GM21717 (cell line): ENCODE results near the gene DENND4A.
"Not testable (repeated sequence)": the region's sequence is repeated elsewhere in the genome, so short reads cannot be mapped to it uniquely, and the experiment has no call there.

Experiments
- ATAC-seq: cut with Tn5 transposase; IDR thresholded peaks from one replicate; pipeline ENCODE4 v1.9.1; 2021; ENCODE audit warnings: mild to moderate bottlenecking, moderate library complexity; ENCODE audit not compliant: unreplicated experiment

The DENND4A gene

DNA sequence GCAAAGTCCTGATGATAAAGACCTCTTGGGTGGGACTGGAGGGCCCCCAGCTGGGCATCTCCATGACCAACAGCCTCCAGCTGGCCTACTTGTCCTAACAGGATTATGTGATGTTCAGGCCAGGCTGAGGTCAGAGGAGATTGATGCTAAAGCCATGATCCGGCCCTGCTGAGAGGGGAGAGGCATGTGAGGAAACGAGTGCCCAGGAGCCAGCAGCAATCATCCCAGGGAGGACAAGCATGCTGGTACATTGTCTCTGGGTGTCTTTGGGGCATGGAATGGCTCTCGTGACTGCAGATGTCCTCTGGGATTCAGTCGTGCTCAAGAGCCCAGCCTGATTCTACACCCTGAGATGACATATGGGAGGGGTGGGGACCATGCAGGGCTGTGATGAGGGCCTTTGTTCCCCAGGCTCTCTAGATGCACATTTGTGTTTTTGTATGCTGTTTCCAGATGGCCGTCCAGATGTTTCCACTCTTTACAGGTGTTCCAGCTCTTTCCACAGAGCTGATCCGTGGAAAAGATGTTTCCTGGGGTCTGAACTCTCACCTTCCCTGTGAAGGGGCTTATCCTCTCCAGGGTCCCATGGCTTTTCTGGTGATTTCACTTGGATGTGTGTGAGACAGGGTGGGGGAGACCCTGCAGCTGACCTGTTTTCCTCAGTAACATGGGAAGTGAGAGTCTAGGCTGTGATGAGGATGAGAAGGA, 150.2 kb downstream of the DENND4A start:
- no peak for ATAC-seq

DNA sequence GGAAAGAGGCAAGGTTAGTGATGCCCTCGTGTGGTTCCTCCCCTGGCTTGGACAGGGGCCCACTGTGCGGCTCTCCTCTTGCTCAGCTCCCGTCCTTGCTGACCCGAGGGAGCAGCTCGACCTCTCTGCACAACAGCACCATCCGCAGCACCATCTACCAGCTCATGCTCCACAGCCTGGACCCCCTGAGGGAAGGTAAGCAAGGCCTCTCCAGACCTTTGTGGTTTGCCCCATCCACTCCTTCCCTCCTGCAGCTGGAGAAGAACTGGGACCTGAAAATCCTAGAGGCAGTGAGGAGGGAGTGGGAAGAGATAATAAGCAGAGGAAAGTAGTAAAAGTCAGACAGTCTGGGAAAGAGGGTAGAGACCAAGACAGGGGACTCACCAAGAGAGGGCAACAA, 152.6 kb downstream of the DENND4A start:
- no peak for ATAC-seq

DNA sequence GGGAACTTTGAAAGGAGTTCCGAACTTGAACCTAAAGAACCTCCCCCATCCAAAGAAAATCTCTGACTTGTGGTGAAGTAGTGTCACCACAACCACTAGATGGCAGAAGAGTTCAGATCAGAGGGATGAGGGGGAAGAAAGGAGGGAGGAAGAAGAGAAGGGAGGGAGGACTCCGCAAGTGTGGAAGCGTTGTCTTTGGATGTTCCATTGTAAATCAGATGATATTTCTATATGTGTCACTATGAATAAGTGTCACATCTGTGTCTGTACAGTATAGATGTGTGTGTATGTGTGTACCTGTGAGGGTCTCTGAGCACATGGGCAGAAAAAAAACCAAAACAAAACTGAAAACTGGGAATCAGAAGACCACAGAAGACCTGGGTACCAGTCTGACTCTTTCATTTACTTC, 153.4 kb downstream of the DENND4A start:
- no peak for ATAC-seq

DNA sequence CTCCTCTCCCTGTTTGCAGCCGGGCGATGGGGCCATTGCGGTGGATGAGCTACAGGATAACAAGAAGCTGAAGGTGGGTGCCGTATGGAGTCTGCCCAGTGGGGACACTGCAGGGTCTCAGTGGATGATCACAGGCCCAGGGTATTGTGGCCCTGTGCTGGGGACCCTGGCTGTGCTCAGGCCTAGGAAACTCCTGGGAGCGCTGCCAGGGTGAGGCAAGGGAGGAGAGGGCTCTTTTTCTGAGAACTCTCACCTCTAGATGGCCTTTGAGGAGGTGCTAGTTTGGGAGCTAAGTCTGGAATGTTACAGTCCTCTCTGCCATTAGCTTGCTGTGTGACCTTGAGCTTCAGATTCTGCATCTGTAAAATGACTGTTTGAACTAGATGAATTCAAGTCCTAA, 154.0 kb downstream of the DENND4A start:
- no peak for ATAC-seq

DNA sequence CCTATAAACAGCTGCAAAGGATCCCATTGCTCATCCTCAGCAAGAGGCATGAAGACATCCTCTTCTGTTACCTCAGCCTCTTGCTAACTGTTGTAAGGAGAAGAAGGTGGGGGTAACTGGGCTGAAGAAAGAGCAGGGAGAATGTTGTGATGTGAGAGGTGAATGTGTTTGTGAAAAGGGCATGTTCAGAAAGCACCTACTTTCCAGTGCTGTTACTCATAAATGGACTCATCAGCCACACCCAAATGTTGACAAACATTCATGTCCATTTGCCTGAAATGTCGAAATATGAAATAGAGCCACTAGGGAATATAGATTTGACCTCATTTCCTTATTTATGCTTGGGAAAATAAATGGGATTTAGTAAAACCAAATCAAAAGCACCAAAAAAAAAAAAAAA, 157.7 kb downstream of the DENND4A start:
- no peak for ATAC-seq

DNA sequence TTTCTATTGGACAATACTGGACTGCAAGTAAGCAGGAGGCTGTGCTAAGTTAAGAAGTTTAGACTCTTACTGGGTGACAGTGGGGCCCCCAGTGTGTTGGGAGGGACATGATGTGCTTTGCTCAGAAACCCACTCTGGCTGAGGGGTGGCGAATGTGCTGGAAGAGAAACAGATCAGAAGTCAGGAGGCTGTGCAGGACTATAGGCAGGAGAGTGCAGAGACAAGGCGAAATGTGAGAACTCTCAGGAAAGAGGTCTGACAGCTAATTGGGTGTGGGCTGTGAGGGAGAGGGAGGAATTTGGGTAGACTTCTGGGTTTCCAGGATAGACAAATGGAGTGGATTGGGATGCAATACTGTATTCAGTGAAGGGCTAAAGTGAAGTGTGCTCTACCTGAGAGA, 158.3 kb downstream of the DENND4A start:
- ATAC-seq: no peak

DNA sequence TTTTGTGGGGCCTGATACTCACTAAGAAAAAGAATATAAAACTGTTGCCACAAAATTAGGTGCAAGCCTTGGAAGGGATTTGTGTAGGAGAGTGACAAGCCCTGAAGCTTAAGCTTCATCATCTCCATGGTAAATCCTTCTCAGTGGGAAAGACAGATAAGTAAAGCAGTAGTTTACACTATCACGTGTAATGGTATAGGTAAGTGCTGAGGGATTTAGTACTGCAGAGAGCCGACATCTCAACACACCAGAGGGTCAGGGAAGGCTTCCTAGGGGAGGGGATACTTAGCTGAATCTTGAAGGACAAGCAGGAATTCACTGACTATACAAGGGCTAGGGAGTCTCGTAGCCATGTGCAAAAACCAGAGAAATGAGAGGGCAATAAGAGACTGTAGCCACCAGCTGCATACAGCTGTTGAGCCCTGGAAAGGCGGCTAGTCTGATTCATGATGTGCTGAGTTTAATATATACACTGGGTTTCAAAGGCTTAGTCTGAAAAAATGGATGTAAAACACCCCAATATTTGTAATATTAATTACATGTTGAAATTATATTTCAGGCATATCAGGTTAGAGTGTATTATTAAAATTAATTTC, 159.2 kb downstream of the DENND4A start:
- ATAC-seq: no peak

DNA sequence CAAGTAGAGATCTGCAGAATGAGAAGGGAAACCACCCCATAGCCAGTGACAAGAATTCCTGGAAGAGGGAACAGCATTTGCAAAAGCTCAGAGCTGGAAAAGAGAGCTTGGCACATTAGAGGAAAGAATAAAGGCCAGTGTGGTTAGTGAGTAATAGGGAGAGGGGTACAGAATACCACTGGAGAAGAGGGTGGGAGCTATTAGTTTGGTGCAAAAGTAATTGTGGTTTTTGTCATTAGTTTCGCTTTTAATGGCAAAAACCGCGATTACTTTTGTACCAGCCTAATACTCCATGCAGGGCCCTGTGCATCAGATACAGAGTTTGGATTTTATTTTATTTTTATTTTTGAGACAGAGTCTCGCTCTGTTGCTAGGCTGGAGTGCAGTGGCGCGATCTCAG, 160.6 kb downstream of the DENND4A start:
- ATAC-seq: peak; percentile 43

DNA sequence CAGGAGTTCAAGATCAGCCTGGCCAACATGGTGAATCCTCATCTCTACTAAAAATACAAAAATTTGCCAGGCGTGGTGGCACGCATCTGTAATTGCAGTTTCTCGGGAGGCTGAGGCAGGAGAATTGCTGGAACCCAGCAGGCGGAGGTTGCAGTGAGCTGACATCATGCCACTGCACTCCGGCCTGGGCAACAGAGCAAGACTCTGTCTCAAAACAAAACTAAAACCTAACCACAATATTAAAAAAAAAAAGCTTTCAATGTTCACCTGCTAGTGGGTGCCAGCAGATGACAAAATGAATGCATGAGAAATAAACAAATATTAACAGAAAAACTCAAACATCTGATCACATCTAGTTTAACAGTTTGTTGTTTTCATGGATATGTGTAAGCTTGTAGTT, 161.3 kb downstream of the DENND4A start:
- no peak for ATAC-seq

DNA sequence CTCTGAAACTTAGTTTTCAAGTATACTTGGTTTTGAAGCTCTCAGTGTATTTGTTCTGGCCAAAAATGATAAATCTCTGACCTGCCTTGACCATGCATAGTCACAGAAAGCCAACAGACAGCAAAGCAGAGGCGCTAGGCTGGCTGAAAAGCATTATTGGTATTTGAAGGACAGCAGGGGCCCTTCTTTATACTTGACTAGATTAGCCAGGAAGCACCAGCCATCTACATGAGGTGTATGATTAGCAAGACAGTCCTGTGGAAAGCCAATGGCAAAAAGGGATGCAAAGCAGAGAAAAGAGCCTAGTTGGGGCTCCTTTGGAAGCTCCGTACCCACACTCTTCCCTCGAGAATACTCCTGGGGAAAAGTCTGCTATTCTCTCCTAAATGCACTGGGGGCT, 162.5 kb downstream of the DENND4A start:
- no peak for ATAC-seq

DNA sequence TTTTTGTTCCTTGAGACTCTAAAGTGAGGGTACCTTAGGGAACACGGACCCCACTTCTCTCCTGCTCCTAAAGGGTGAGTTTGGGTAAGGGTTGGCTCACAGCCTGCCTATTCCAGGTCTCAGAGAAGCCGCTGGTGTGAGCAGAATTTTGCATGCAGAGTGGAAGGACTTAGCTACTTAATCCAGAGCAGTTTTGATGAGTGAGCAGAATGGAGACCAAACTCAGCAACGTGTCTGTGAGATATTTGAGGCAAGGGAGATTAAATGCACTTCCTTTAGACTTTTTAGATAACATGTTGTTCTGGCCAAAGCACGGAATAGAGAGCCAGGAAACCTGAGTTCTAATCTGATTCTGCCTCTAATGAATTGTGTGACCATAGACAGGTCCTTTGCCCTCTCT, 165.2 kb downstream of the DENND4A start:
- ATAC-seq: no peak

DNA sequence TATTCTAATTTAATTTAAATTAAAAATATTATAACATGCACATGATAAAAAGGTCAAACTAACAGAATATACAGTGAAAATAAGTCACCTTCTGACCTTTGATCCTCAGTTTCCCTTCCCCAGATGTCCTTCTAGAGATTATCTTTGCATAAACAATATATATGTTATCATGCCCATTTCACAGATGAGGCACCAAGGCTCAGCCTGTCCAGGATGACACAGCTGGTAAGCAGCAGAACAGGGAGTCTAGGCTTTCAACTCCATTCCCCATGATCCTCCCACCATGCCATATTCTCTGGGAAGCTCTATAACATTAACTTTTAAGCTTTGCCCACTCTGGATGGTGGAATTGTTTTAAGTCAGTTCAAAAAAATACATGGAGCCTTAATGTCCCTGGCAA, 169.0 kb downstream of the DENND4A start:
- no peak for ATAC-seq

DNA sequence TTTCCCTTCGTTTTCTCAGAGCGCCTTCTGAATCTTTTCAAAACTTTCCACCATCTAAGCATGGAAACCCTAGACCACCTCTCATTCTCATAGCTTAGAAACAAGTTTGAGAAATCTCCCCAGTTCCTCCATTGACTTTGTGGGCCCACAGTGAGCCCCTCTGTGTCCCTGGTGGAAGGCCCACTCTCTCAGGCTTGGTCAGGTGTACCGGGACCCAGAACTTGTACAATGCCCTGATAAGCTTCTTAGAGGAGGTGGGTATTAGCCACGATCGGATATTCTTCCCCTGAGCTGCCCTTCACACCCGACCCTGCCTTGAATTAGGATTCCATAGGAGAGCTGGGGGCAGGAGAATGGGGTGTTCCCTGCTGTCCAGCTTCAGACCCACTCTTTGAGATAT, 170.5 kb downstream of the DENND4A start, which contains the start of gene SLC24A1:
Gene SLC24A1 (plus strand): TSS at position 301 of the 400 bp plus-strand sequence. CDS start 2,143 bp downstream, outside the sequence.
- ATAC-seq: no peak

DNA sequence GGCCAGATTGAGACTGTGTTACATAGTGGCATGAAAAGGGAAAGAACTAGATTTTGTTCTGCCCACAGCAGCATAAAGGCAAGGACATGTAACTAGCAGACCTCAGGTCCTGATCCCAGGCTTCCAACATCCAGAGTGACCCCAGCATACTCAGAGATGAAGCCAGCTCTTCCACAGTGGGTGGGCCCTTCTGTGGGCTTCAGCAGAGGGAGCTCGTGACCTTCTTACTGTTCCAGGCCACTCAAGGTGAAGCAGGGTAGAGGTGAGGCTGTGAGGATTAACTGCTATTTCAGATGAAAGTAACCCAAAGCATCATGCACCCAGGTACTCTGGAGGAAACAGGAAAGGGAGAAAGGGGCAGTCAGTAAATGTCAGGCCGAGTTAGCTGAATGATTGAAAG, 171.3 kb downstream of the DENND4A start:
- ATAC-seq: no peak

DNA sequence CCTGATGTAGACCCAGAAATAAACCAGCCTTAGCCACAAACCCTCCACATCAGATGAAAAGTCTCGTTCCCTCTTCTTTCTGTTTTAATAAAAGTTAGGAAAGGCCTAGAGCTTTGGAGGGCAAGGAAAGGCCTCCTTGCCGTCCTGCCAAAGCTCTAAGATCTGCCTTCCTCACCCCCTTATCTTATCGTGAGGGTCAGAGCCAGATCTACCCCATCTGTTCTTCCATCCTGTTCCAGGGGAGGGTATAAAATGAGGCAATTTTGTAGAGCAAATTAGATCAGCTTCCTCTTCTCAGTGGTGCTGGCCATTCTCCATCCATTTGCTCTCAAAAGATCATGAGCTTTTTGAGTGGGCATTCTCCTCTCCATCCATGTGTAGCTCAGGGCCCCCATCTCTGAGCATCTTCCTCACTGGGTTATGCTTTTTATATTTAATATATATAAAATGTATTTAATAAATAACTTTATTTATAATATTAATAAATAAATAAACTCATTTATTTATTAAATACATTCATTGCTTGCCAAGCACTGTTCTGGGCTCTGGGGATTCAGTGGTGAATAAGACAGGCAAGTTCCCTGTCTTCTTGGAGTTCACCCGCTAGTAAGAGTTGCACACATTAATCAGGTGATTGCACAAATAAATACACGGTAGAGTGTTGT, 172.3 kb downstream of the DENND4A start:
- no peak for ATAC-seq

DNA sequence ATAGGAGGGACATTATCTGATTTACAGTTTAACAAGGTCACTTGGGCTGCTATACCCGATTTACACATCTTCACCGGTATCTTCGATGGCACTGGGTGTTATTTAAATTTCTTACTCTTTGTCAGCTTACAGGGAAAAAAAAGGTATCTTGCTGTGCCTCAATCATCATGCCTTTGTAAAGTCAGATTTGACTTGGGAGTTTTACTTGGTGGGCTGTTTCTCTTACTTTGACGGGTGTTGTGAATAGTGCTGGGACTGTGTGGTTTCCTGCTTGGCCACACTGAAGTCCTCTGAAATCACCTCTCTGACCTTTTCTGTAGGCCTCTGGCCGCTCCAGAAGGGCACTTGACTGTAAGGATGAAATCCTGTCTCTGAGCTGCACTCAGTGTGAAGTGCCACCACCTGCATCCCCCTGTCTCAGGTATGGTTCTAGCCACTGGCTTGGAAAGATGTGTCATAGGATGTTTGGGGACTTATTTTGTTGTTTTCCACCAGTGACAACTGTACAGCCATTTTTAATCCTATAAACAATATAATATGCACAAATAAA, 173.5 kb downstream of the DENND4A start:
- ATAC-seq: no peak

DNA sequence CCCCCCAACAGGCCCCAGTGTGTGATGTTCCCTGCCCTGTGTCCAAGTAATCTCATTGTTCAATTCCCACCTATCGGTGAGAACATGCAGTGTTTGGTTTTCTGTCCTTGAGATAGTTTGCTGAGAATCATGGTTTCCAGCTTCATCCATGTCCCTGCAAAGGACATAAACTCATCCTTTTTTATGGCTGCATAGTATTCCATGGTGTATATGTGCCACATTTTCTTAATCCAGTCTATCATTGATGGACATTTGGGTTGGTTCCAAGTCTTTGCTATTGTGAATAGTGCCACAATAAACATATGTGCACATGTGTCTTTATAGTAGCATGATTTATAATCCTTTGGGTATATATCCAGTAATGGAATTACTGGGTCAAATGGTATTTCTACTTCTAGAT, 176.2 kb downstream of the DENND4A start:
- ATAC-seq: not testable (repeated sequence)

DNA sequence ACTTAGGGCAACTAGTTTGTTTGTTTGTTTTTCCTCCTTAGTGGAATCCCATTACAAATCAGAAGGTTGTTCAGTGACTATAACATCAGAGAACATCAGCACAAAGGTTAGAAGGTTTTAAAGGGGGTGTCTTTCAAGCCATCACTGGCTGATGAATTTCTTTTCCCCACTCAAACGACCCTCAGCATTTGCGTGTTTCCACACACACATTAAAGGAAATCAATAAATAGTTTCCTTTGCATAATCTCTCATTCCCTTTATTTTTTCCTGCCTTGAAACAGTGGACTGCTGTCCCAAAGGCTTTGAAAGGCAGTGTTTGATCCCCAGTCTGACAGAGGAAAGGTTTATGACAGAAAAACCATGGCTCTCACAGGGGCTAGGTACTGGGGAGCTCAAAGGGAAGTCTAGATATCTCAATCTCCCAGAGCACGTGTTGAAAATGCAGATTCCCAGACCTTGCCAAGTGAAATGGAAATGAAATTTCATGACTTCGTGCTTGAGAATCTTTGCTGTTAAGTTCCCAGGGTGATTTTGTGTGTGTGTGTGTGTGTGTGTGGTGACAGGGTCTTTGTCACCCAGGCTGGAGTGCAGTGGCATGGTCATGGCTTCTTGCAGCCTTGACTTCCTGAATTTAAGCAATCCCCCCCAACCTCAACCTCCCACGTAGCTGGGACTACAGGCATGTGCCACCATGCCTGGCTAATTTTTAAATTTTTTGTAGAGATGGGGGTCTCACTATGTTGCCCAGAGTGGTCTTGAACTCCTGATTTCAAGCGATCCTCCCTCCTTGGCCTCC, 178.9 kb downstream of the DENND4A start:
- ATAC-seq: no peak

DNA sequence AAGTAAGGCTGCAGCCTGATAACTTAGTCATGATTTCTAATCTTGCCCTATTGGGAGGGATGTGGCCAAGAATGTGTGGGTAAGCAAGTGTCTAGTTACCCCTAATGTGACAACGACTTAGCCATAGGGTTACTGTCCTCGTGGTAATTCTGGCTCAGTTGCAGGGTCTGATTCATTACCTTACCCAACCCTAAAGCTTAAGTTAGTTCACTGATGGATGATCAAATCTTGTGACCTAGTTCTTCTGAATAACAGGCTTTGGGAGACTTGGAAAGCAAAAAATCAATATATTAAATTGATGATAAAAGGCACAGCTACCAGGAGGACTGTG, 179.5 kb downstream of the DENND4A start:
- no peak for ATAC-seq

DNA sequence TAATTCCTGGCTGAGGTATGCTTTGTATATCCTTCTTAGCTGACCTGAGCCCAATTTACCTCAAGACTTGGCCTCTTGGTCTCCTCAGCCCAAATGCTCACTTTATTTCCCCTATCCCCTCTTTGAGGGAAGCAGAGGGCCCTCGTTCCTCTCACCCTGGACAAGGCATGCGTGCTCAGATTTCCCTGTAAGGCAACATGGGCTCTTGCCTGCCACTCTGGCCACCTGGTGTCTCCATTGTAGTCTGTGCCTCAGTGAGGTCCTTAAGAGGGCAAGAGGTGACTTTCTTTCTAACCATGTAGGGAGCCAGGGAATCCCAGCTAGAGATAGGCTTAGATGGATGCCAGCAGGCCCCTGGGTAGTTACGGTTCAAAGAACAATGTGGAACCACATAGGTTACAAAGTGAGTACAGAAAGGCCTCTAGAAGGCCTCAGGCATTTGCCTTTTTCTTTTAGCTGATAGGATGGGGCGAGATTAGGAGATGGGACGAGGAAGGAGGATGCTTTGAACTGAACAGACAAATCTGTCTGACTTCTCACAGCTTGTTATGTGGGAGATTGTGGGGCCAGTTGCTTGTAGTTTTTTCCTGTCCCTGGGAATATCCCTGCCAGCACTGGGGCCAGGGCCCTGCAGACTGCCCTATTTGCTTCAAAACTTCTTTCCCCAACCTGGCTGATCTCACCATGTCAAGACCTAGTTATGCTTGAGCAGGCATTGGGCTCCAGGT, 180.0 kb downstream of the DENND4A start:
- ATAC-seq: no peak
